RWPE2 (cell line): ENCODE data around the gene CORO2B.

Experiments
- ATAC-seq: fragments of 200-7000 bp; cut with Tn5 transposase; 3 replicates; pipeline ENCODE4 v1.9.1; 2021; ENCODE audit warnings: low read depth
- DNase-seq: peaks from one replicate; pipeline ENCODE4 v3.0.0-alpha.2; 2020; ENCODE audit warnings: low spot score
- H3K27ac ChIP-seq: fragments of 450-650 bp; 2 replicates; pipeline ENCODE4 v1.5.1; 2017; ENCODE audit warnings: mild to moderate bottlenecking; ENCODE audit not compliant: poor library complexity, severe bottlenecking
- H3K27me3 ChIP-seq: fragments of 250-450 bp; sonication (Bioruptor Pico); 2 replicates; pipeline ENCODE4 v1.5.1; 2021; ENCODE audit warnings: mild to moderate bottlenecking, moderate library complexity; ENCODE audit not compliant: insufficient read depth, poor library complexity, severe bottlenecking
- H3K36me3 ChIP-seq: fragments of 250-450 bp; sonication (Bioruptor Pico); 2 replicates; pipeline ENCODE4 v1.5.1; 2020; ENCODE audit warnings: low read depth, mild to moderate bottlenecking, moderate library complexity
- H3K4me1 ChIP-seq: fragments of 250-450 bp; sonication (Bioruptor Pico); 2 replicates; pipeline ENCODE4 v1.5.1; 2021; ENCODE audit warnings: mild to moderate bottlenecking, moderate library complexity; ENCODE audit not compliant: insufficient read depth, poor library complexity, severe bottlenecking
- H3K4me3 ChIP-seq: fragments of 250-450 bp; sonication (Bioruptor Pico); 2 replicates; pipeline ENCODE4 v1.5.1; 2021; ENCODE audit warnings: mild to moderate bottlenecking, moderate library complexity; ENCODE audit not compliant: severe bottlenecking
- H3K9me3 ChIP-seq: fragments of 250-450 bp; sonication (Bioruptor Pico); 2 replicates; pipeline ENCODE4 v1.5.1; 2021; ENCODE audit warnings: mild to moderate bottlenecking, moderate library complexity; ENCODE audit not compliant: severe bottlenecking
- CTCF ChIP-seq: fragments of 450-650 bp; IDR thresholded peaks from one replicate; pipeline ENCODE4 v1.5.1; 2017; ENCODE audit warnings: mild to moderate bottlenecking, moderate library complexity; ENCODE audit not compliant: poor library complexity, severe bottlenecking

The CORO2B gene

DNA sequence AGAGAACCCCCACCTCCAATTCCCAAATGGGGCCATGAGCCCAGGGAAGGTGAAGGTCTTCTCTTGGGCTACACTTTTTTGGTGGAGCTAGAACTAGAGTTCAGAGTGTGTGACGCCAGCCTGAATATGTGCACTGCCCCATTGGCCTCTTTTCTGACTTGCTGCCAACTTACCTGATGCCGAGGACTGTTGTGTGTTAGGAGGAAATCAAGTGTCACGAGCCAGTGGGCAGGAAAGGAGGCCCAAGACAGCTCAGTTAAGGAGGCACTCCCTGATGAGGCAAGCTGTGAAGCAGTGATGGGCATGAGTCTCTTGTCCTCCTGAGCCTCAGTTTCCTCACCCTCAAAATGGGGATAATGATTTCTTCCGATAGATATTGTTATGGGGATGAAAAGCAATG, 134.1 kb downstream of the CORO2B start:
- ATAC-seq (no peak), DNase-seq (no peak)
- Histone ChIP-seq H3K9me3 (no peaks in the 10 kb centered on the region), H3K4me1 (no peaks in the 10 kb centered on the region), H3K27ac (no peak overlapping the region), H3K4me3 (no peak overlapping the region), H3K27me3 (no peaks in the 10 kb centered on the region), H3K36me3 (no peaks in the 10 kb centered on the region)
- TF ChIP-seq CTCF = no peak

DNA sequence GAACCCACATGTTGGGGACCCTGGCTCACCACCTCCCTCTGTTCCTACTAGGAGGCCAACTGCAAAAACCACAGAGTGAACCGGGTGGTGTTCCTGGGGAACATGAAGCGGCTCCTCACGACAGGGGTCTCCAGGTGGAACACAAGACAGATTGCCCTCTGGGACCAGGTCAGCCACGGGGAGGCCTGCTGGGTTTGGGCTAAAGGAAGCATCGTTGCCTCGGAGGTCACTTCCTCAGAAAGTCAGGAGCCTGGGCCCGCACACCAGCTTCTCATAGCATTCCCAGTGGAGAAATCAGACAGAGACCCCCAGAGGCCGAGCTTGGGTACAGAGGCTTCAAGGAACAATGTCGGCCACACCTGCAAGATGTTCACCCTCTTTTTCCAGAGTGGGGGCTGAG, 135.1 kb downstream of the CORO2B start:
- no peak for ATAC-seq
- no peak overlapping the region for H3K4me3 ChIP-seq
- no peaks in the 10 kb centered on the region for H3K36me3 ChIP-seq
- no peak overlapping the region for H3K27ac ChIP-seq
- peak; percentile 63 for DNase-seq
- no peaks in the 10 kb centered on the region for H3K4me1 ChIP-seq
- no peaks in the 10 kb centered on the region for H3K9me3 ChIP-seq
- TF ChIP-seq CTCF = no peak
- H3K27me3 ChIP-seq = no peaks in the 10 kb centered on the region

DNA sequence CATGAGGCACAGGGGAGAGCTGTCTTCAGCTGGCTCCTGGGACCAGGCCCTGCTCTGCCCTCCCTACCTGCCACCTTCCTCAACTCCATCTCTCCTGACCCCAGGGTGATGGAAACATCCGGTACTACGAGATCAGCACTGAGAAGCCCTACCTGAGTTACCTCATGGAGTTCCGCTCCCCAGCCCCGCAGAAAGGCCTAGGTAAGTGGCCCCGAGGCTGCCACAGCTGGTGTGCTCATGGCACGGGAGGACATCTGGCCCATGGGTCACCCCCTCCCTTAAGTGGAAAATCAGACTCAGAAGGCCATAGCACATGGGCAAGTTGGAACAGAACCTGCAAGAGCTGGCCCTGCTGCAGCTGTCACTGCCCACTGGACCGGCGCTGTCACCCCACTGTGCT, 136.3 kb downstream of the CORO2B start:
- no peaks in the 10 kb centered on the region for H3K36me3 ChIP-seq
- H3K4me3 ChIP-seq = no peak overlapping the region
- H3K27me3 ChIP-seq = no peaks in the 10 kb centered on the region
- H3K9me3 ChIP-seq = no peaks in the 10 kb centered on the region
- no peaks in the 10 kb centered on the region for H3K4me1 ChIP-seq
- no peak for ATAC-seq
- H3K27ac ChIP-seq = no peak overlapping the region
- no peak for TF ChIP-seq CTCF
- peak; percentile 65 for DNase-seq

GRCh38 chr15:68717951-68718350, 139.2 kb downstream of the CORO2B start:
- H3K36me3 ChIP-seq = no peaks in the 10 kb centered on the region
- TF ChIP-seq CTCF = no peak
- H3K4me1 ChIP-seq = no peaks in the 10 kb centered on the region
- no peak overlapping the region for H3K27ac ChIP-seq
- no peak for DNase-seq
- H3K4me3 ChIP-seq = no peak overlapping the region
- ATAC-seq = no peak
- no peaks in the 10 kb centered on the region for H3K27me3 ChIP-seq
- H3K9me3 ChIP-seq = no peaks in the 10 kb centered on the region

- H3K9me3 ChIP-seq = no peaks in the 10 kb centered on the region
- H3K27me3 ChIP-seq = no peaks in the 10 kb centered on the region
- H3K36me3 ChIP-seq = no peaks in the 10 kb centered on the region
- peak; percentile 61 for DNase-seq
- ATAC-seq = no peak
- H3K27ac ChIP-seq = no peak overlapping the region
- no peak overlapping the region for H3K4me3 ChIP-seq
- no peaks in the 10 kb centered on the region for H3K4me1 ChIP-seq
- no peak for TF ChIP-seq CTCF
Measured at GRCh38 chr15:68718468-68718867, 139.7 kb downstream of the CORO2B start.
